GM19468 (cell line): ENCODE data around the gene L2HGDH.

Experiments
- ATAC-seq: cut with Tn5 transposase; IDR thresholded peaks from one replicate; pipeline ENCODE4 v1.9.1; 2021; ENCODE audit warnings: mild to moderate bottlenecking, moderate library complexity, moderate number of reproducible peaks; ENCODE audit not compliant: unreplicated experiment; ENCODE audit errors: extremely low read depth

Gene L2HGDH

DNA sequence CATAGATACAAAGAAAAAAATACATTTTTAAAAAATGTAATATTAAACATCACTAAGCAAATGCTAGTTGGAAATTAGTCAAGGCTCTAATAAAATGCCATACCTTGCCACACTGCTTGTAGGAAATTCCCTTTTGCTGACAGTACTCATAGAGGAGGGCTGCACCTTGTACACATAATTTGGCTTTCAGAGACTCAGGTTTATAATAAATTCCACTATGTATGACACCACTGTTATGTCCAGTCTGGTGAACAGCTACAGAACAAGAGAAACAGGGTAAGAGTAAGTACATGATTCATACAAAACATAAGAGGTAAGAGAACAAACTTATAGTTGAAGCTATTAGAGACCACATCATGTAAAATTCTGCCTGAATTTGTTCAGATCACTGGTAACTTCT, 10.1 kb downstream of the L2HGDH start:
- no peak for ATAC-seq

DNA sequence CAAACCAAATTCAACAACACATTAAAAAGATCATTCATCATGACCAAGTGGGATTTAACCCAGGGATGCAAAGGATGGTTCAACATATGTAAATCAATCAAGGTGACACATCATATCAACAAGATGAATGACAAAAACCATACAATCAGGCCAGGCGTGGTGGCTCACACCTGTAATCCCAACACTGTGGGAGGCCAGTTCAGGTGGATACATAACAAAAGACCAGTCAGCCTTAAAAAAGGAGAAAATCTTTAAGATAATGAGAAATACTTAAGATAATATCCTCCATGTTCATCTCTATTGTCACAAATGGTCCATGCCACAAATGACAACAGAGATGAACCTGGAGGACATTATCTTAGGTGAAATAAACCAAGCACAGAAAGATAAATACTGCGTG, 12.4 kb downstream of the L2HGDH start:
- ATAC-seq = no peak

DNA sequence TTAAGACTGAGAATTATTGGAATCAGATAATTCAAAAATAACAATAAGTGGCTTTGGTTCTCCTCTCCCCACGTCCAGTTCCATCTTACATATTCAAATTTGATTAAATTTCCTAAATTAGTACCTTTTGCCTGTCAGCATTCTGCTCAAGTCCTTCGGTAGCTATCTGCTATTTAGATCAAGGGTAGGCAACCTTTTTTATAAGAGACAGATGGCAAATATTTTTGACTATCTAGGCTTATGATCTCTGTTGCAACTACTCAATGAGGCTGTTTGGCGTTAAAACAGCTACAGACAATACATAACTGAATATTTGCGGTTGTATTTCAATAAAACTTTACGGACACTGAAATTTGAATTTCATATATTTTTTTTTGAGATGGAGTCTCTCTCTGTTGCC, 21.7 kb downstream of the L2HGDH start:
- no peak for ATAC-seq

DNA sequence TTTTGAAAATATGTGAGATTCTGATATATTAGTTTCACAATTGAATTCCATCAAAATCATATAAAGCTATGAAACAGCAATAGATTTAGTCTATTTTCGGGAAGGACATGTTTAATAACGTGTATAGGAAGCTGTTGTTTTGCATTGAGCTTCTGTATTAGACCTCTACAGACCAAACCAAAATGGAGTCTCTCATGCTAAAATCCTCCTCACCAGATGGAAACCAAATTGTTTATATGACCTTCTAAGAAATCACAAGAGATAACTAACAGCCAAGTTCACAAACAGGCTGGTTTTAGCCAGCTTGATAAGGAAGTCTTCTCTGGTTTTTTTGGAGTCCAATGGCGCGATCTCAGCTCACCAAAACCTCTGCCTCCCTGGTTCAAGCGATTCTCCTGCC, 23.9 kb downstream of the L2HGDH start:
- no peak for ATAC-seq

DNA sequence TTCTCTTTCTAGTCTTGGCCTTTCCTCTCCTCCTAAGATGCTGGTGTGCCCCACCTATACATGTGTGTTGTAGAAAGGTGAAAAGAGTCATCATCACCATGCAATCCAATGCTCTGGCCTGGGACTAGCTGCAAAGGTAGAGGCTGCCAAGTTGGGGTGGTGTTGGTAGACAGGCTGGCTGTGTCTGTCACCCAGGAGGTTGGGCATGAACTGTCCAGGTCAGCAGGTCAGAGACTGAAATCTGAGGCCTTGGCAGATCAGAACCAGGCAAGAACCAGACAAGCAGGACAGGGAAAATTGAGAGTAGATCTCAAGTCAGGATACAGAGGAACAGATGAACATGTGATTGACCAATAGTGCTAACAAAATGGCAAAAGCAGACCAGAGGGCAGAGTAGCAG, 26.2 kb downstream of the L2HGDH start:
- no peak for ATAC-seq

DNA sequence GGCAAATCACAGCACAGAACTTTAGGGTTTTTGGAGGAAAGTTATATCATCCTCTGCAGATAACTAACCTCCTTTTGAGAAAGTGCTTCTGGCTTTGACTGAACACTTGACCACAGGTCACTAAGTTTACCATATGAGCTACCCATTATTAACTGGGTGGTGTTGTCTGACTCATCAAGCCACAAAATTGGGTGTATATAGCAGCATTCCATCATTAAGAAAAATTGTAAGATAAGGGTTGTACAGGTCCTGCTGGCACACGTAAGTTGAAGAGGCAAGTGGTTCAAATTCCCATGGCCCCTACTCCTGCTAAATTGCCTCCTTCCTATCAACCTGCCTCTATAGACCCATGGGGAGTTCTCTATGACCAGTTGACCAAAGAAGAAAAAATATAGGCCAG, 39.5 kb downstream of the L2HGDH start:
- ATAC-seq = no peak

DNA sequence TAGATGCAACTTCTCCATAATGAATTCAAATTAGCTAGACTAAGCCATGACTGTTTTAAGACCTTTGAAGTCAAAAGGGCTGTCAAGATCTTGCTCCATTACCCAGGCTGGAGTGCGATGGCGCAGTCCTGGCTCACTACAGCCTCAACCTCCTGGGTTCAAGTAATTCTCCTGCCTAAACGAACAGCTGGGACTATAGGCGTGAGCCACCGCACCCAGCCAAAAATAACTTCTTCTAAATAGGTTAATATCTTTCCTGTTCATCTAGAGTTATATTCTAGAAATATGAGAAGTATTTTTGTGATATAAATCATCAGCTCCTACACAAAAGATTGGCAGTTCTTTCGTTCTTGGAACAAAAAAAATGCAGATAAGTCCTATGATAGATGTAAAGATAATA, 41.1 kb downstream of the L2HGDH start:
- no peak for ATAC-seq

DNA sequence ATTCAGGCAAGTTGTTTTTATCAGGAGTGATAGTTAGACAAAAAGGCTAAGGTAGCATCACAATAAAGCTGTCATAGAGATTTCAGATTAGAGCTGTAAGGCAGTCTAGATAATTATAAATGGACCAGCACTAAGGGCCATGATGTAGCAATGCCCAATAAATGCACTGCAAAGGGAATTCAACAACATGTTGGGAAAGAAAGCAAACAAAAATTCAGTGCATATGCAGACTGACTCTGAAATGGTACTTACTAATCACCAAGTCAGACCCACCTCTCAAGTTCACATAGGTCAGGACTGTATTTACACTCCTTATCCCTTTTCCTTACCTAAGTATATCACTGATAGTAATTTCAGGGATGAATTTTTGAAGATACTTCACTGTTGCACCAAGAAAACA, 47.0 kb downstream of the L2HGDH start:
- no peak for ATAC-seq

DNA sequence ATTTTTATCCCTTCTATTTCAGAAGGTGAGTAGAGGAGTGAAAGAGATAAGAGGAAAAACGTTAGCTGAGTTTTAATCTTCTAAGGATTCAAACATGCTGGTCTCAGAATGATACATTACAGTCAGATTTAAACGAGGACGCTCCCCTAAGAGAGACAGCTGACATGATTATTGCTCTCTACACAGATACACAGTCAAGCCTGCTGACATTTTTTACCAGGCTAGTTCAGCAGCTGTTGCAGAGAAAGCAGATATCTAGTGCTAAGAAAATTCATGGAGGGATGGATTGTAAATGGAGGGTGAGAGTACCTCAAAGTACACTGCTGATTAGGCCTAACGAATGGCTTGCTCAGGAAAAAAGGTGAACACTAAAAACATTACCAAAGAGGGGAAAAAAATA, 48.7 kb downstream of the L2HGDH start:
- ATAC-seq = no peak

DNA sequence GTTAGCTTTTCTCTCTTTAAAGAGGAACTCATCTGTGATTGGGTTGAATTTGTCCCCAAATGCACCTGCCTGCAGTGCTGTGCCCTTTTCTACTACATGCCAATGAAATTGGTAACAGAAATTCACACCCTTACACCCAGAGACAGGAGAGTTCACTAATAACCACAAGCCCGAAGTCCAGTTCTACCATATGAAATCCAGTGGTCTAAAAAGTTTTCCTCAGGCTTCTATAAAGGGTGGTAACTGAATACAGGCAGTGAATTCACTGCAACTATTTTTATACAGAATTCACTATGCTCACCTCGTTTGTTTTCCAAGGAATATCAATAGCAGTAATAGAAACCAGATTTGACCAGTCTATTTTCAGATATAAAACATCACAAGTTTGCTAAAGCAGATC, 49.2 kb downstream of the L2HGDH start:
- ATAC-seq = no peak

DNA sequence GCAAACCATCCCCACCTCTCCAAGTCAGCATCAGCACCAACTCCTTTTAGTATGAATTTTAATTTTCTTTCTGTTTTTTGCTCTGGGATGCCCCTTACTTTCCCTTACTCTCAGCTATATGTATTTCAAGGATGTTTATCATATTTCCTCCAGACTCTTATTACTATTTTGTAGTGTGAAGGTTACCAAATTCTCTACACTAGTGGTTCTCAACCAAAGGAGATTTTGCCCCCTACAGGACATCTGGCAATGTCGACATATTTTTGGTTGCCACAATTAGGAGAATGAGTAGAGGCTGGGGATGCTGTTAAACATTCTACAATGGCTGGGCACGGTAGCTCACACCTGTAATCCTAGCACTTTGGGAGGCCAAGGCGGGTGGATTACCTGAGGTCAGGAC, 51.5 kb downstream of the L2HGDH start:
- ATAC-seq = no peak

DNA sequence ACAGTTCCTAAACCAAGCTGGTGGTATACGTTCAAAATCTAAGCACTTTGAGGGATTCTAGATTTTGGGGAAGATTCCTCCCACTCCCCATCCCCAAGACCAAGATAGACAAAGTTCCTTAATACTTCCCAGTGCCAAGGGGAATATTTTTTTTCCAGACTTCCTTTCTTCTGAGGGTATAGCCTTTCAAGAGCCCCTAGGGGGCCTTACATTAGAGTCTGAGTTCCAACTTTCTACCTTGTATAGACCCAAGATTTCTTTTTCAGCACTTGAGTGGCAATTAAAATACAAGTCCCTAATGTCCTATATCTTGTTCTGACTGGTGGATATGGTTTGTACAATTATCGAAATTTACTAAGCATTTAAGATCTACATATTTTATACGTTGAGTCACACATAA, 52.0 kb downstream of the L2HGDH start:
- ATAC-seq = no peak

DNA sequence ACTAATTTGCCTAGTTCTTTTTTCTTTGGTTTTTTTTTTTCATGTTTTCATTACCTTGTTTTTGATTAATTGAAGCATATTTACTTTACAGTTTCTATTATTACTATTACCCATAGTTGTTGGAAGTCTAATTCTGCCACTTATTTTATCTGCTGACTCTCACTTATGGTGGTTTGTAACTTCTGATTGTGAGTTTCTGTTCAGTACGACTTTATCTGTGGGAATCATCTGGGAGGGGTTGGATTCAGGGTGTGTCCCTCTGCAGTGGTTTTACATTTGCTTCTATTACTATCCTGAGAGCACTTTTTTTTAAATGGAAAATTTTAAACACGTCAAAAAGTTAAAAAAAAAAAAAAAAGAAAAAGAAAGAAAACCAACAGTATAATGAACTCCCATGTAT, 54.3 kb downstream of the L2HGDH start:
- no peak for ATAC-seq

DNA sequence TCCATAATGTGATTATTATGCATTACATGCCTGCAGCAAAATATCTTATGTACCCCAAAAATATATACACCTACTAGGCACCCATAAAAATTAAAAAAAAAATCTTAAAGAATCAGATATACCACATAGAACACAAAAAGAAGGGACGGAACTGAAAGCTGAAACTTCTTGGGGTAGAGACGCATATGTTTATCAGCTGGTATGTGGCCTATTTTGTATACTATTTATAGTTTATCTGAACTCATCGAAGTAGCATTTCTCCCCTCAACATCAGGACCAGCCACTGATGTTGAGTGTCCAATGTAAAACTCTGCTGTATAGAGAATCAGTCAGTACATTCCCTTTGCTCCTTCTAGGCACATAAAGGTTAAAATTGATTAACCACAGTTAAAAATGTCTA, 57.8 kb downstream of the L2HGDH start:
- no peak for ATAC-seq

DNA sequence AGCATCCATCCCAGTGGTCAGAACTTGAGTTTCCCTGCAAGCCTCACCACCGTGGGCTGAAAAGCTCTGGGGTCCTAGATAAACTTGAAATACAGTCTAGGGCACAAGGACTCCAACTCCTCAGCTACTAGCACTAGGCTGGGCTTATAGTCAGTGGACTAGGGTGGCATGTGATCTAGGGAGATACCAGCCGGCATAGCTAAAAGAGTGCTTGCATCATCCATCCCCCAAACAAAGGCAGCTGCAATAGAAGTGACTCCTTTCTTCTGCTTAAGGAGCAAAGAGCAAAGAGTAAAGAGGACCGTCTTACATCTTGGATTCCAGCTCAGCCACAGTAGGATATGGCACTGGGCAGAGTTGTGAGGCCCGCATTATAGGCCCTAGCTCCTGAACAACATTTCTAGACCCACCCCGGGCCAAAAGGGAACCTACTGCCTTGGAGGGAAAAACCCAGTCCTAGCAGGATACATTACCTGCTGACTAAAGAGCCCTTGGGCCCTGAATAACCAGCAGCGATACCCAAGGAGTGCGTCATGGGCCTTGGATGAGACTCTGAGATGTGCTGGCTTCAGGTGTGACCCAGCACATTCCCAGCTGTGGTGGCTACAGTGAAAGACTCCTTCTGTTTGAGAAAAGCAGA, 62.8 kb downstream of the L2HGDH start:
- no peak for ATAC-seq

DNA sequence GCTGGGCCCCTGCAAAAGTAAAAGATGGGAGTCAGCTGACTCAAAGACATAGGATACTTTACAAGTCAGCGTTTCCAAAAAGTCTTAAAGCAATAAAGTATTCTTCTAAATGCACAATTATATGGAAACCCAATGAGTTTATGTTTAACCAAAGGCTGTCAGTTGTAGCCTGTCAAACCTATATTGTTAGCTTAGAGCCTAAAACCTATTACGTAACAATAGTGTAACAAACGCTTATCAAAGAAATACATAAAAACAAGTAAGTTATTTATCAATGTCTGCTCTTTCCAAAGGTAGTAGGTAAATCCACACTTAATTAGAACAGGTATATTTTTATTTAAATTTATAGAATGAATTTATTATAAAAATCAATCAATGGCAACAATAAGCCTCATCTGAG, 64.8 kb downstream of the L2HGDH start:
- ATAC-seq = no peak

DNA sequence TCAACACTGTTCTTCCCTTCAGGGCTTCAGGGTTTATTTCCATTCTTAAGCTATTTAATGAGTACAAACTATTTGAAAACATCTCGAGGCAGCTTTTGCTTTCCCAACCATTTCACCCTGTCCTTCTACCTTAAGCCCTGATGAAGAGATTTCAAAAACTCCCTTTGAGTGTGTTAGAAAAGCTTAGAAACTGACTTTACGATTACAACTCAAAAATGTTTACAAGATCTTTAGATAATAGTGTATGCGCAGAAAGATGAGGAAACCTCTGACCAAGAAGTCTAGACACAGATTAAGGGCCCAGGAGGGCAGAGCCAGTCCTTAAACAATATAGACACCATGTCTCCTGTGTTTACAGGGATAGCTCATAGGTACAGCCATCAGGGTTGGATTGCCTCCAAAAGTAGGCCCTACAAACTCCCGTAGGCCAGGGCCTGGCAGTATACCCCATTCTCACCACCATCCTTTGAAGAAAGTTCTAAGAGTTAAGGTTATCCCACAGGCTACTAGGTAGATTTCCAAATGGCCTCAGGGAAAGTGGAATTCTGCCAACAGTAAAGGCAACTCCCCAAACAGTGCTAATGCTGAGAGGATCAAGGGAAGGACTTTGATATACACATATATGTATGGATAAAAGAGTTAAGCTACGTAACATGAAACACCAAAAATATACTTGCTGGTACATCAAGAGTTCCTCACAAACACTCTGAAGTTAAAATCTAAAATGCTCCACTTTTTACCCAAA, 69.3 kb downstream of the L2HGDH start:
- ATAC-seq = no peak

DNA sequence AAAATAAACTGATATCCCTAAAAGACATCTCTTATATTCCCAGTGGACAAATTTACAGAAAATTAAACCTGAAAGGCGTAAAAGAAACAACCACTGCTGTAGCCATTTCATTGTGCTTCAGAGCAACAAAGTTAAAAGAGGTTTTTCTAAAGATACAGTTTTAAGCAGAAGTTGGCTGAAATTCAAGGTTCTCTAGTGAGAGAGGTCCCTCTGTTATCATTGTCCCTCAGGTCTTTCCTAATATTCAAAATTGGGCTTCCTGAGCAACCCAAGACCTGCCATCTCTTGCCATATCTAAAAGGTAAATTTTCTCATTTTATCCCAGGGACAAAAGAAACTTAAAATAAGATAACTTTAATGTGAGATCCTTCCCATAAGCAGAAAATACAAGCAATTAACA, 69.9 kb downstream of the L2HGDH start:
- no peak for ATAC-seq

DNA sequence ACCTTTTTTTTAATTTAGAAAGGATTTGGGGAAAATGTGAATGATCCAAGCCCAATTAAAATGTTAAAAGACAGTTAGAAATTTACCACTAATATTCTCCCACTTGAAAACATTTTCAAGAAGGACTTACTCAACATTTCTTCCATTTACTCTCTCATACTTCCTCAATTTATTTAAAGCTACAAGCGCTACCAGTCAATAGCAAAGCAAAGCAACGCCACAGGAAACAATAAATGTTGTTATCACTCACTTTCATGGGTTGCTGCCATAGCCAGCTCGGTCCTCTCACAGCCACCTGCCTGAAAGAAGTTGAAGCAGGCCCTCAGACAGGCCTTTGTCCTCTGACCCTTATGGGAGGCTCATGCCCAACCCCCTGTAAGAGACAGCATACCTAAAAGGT, 74.6 kb downstream of the L2HGDH start:
- ATAC-seq = no peak

DNA sequence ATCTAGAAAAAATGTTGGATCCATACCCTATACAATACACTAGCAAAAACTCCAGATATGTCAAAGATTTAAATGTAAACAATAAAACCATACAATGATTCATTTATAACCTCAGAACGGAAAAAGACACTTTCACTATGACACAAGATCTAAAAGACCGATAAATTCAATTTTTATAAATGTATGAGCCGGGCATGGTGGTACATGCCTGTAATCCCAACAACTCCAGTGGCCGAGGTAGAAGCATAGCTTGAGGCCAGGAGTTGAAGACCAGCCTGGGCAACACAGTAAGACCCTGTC, 78.1 kb downstream of the L2HGDH start:
- no peak for ATAC-seq

DNA sequence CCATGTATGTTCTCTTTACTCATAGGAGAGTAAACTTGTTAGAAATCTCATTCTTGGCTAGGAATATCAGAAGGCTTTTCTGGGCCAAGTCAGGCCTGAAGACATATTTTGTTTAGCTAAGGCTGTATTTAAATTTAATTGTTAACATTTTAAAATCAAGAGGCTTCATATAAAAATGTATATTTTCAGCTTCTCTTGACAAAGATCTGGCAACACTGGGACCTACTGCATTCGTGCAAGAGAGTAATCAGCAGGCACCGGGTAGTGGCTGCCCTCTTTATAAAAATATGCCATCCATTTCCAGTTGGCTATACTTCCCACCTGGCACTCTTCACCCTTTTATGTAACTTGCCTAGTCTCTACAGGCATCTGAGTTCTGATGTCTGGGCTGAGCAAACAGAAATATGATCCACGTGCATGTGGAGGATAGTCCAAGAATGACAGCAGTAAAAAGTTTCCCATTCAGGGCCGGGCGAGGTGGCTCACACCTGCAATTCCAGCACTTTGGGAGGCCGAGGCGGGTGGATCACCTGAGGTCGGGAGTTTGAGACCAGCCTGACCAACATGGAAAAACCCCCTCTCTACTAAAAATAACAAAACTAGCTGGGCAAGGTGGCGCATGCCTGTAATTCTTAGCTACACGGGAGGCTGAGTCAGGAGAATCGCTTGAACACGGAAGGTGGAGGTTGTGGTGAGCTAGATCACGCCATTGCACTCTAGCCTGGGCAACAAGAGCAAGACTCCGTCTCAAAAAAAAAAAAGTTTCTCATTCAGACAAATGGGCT, 78.7 kb downstream of the L2HGDH start:
- ATAC-seq = no peak

DNA sequence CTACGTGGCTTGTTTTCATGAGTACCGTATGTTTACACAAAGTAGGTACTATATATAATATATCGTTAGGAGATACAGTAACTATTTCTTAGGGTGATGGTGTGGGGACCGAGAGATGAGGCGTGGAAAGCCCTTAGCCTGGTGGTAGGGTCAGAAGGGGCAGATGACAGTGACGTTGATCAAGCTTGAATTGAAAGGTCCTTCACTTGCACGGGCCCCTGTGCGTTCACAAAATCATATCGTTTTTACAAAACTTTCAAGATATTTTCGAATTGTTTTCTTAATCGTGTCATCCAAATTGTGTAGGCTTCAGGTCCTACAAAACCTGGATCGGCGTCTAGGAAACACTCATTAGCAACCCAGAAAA, 79.8 kb downstream of the L2HGDH start:
- ATAC-seq = no peak
